Esophagus muscularis mucosa (tissue), 4 donors: Measurements from ENCODE around the gene GPBP1. TPM values are rescaled to one million over a fixed set of nuclear protein-coding genes. Genes with fewer than 3 reads are reported as not detected.

Experiments
- DNase-seq: peaks from one replicate; pipeline ENCODE4 v3.0.0-alpha.2; 2017; ENCODE audit errors: extremely low spot score
- H3K27ac ChIP-seq, 4 donors: fragments of 200-600 bp; sonication (generic); replicated peaks in 1 of 4; 1 replicate in 3 of 4; 2 replicates in 1 of 4; pipeline ENCODE4 v1.5.1; 2016 to 2019; ENCODE audit warnings: mild to moderate bottlenecking in 1 of 4
- H3K27me3 ChIP-seq, 4 donors: fragments of 200-600 bp; sonication (generic); one replicate each; pipeline versions ENCODE4 v1.5.1 to v1.6.0; 2016 to 2019
- H3K36me3 ChIP-seq, 4 donors: fragments of 200-600 bp; sonication (generic); one replicate each; pipeline ENCODE4 v1.5.1; 2016 to 2019
- H3K4me1 ChIP-seq, 4 donors: fragments of 200-600 bp; sonication (generic); one replicate each; pipeline ENCODE4 v1.5.1; 2016 to 2019
- H3K4me3 ChIP-seq, 4 donors: fragments of 200-600 bp; sonication (generic); 1 replicate in 2 of 4; 2 replicates in 2 of 4; pipeline ENCODE4 v1.5.1; 2016 to 2019; ENCODE audit warnings: mild to moderate bottlenecking in 4 of 4, moderate library complexity in 1 of 4
- H3K9me3 ChIP-seq, 4 donors: fragments of 200-600 bp; sonication (generic); 1 replicate in 3 of 4; 2 replicates in 1 of 4; pipeline ENCODE4 v1.5.1; 2016 to 2019
- EP300 ChIP-seq: sonication (generic); formaldehyde crosslinking; IDR thresholded peaks from one replicate; pipeline ENCODE4 v1.6.1; 2017; ENCODE audit warnings: antibody characterized with exemption
- POLR2A ChIP-seq: fragments of 450-650 bp; IDR thresholded peaks from one replicate; pipeline ENCODE4 v1.6.1; 2017; ENCODE audit warnings: antibody characterized with exemption, moderate library complexity, mild to moderate bottlenecking, low read depth
- POLR2AphosphoS5 ChIP-seq, 2 donors: sonication (generic); formaldehyde crosslinking; IDR thresholded peaks; one replicate each; pipeline ENCODE4 v1.6.1; 2017; ENCODE audit warnings: antibody characterized with exemption in 2 of 2
- WGBS: methylation state at CpG from one replicate; pipeline ENCODE4 v1.1.5; 2018; 5-methylcytosine and 5-hydroxymethylcytosine counted together
- intact Hi-C: fragments of 100-400 bp; cut with DNase I; formaldehyde crosslinking; loops from one replicate; pipeline ENCODE4 v1.15.1; 2023
- total RNA-seq, 4 donors: library from RNA; depleted of rRNA; stranded (reverse); fragments of >200 nt; gene quantifications; one replicate each; pipeline versions ENCODE4 v1.1.0 to v1.2.1, GENCODE V29; 2016
- TF ChIP-seq, protein P1 (sequence below), 3 experiments: fragments of 200-600 bp in 2 of 3; fragments of 450-650 bp in 1 of 3; sonication (generic) in 2 of 3; IDR thresholded peaks; one replicate each; pipeline ENCODE4 v1.5.1; 2017 to 2019; ENCODE audit warnings: antibody characterized with exemption in 3 of 3, mild to moderate bottlenecking in 2 of 3, moderate library complexity in 1 of 3

Gene GPBP1
- total RNA-seq, 4 donors from 2014 or later = 41.8 to 54.0 (median 48.6) TPM

DNA sequence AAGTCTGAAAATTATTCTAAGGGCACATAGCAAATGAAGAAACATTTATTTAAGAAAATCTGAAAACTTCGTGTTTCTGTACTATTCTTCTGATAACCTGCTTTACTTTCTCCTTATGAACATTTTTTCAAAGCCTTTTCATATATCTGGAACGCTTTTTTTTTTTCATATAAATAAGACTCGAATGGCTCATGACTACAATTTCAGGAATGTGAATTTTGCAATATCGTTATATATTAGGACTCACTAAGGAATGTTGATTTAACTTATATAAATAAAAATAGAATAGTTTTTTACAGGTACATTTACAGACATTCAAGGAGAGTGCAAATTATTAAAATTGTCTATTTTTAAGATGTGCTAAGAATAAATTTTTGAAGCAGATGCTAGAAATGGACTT lies 42.9 kb downstream of the GPBP1 start:
- WGBS = 69% methylated on average over 4 of the region's 4 CpGs
- peaks cover 7 to 31% (median 26%) of the 10 kb centered on the region in 4 donors for H3K4me1 ChIP-seq
- H3K4me3 ChIP-seq = no peak overlapping the region
- DNase-seq = no peak
- peaks cover 11 to 25% (median 18%) of the 10 kb centered on the region in 4 donors for H3K36me3 ChIP-seq
- no peak overlapping the region for H3K27ac ChIP-seq
- no peaks in the 10 kb centered on the region for H3K27me3 ChIP-seq
- intact Hi-C loops = loop anchor here (5.0 kb wide), 1 partner anchor 39 kb away; no protein-coding TSS in a partner anchor
- TF ChIP-seq, protein P1, sequence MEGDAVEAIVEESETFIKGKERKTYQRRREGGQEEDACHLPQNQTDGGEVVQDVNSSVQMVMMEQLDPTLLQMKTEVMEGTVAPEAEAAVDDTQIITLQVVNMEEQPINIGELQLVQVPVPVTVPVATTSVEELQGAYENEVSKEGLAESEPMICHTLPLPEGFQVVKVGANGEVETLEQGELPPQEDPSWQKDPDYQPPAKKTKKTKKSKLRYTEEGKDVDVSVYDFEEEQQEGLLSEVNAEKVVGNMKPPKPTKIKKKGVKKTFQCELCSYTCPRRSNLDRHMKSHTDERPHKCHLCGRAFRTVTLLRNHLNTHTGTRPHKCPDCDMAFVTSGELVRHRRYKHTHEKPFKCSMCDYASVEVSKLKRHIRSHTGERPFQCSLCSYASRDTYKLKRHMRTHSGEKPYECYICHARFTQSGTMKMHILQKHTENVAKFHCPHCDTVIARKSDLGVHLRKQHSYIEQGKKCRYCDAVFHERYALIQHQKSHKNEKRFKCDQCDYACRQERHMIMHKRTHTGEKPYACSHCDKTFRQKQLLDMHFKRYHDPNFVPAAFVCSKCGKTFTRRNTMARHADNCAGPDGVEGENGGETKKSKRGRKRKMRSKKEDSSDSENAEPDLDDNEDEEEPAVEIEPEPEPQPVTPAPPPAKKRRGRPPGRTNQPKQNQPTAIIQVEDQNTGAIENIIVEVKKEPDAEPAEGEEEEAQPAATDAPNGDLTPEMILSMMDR (IDR thresholded peaks at IDR 0.05) = no peak
- no peak for TF ChIP-seq EP300
- TF ChIP-seq POLR2A = no peak
- no peak for TF ChIP-seq POLR2AphosphoS5 (IDR thresholded peaks at IDR 0.05)
- no peaks in the 10 kb centered on the region for H3K9me3 ChIP-seq

DNA sequence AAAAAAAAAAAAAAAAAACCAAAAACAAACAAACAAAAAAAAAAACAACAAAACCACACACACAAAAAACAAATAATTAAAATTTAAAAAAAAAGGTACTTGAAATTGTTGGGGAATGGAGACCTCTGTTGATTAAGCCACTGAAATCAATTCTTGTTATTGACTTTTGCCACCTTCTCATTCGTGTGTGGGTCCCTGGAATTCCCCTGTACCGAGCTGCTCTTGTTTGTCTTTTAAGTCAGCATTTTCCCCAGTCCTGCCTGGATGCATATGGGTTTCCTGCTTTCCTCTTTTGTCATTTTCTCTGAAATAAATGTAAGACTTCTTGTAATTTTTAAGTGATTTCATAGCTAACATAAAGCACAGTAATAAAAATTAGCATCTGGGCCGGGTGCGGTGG lies 45.5 kb downstream of the GPBP1 start:
- TF ChIP-seq POLR2A = no peak
- no peak for TF ChIP-seq POLR2AphosphoS5 (IDR thresholded peaks at IDR 0.05)
- TF ChIP-seq, protein P1 (IDR thresholded peaks at IDR 0.05) = no peak
- TF ChIP-seq EP300 = no peak
- WGBS = 80% methylated on average over 4 of the region's 4 CpGs
- intact Hi-C loops = loop anchor here (2.0 to 5.0 kb wide), 2 partner anchors 42 to 267 kb away; partner anchors contain the start of gene MIER3
- Histone ChIP-seq H3K27ac (no peak overlapping the region), H3K27me3 (no peaks in the 10 kb centered on the region), H3K4me3 (no peak overlapping the region), H3K9me3 (no peaks in the 10 kb centered on the region), H3K36me3 (peaks cover 5 to 23% (median 16%) of the 10 kb centered on the region in 4 donors), H3K4me1 (peaks cover 7 to 28% (median 25%) of the 10 kb centered on the region in 4 donors)
- no peak for DNase-seq

DNA sequence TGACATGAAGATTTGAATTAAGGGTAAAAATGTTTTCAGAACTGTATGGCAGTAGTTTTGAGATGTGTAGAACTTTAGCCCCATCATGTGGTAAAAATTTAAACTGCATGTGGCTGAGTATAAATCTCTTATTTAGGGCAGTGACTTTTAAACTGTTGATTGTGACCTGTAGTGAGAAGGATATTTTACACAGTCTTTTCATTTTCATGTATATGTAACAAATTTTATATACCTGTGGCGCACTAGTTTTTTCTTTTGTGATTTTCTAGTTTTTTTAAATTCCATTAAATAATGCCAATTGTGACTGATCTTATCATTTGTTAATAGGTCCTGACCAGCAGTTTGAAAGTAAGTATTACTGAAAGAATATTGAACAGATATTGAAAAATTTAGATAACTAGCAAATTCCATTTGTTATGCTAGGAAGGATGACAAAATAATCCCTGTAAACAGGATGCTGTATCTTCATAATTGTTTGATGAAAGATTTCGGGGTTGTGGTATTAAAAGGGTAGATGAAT lies 47.2 kb downstream of the GPBP1 start:
- Histone ChIP-seq H3K4me1 (peaks cover 1 to 24% (median 20%) of the 10 kb centered on the region in 4 donors), H3K9me3 (no peaks in the 10 kb centered on the region), H3K27me3 (no peaks in the 10 kb centered on the region), H3K36me3 (peaks cover 0 to 8% (median 2%) of the 10 kb centered on the region in 4 donors), H3K27ac (no peak overlapping the region), H3K4me3 (no peak overlapping the region)
- 78% methylated on average over 2 of the region's 2 CpGs for WGBS
- DNase-seq = no peak
- intact Hi-C loops = loop anchor here (5.0 kb wide), 1 partner anchor 319 kb away; no protein-coding TSS in a partner anchor
- TF ChIP-seq, protein P1 (IDR thresholded peaks at IDR 0.05) = peak; percentile 89 to 95 (median 92)
- TF ChIP-seq EP300 (no peak), POLR2A (no peak)

DNA sequence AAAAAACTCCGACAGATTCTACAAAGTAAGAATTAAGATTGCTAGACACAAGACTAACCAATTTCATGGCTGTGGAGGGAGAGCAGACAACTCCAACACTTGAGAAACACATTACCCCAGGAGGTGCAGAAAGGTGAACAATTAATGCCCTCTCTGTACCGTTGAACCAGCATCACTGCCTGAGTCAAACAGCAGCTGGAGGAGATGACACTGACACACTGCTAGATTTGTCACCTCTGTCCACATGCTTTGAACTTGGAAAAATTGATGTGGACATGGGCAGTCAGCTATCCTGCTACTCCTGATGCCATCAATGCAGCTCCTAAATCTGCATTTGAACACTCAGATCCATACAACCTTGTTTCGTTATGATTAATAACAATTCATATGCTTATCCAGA lies 51.7 kb downstream of the GPBP1 start:
- WGBS = 75% methylated on average over 3 of the region's 3 CpGs
- H3K27me3 ChIP-seq = no peaks in the 10 kb centered on the region
- TF ChIP-seq EP300 = no peak
- no peak for TF ChIP-seq POLR2AphosphoS5 (IDR thresholded peaks at IDR 0.05)
- TF ChIP-seq, protein P1 (IDR thresholded peaks at IDR 0.05) = no peak
- no peak for TF ChIP-seq POLR2A
- intact Hi-C loops = no loop called here
- no peak overlapping the region for H3K27ac ChIP-seq
- peaks cover 0 to 9% (median 4%) of the 10 kb centered on the region in 4 donors for H3K36me3 ChIP-seq
- H3K9me3 ChIP-seq = no peaks in the 10 kb centered on the region
- H3K4me3 ChIP-seq = no peak overlapping the region
- no peak for DNase-seq
- H3K4me1 ChIP-seq = peaks cover 0 to 18% (median 10%) of the 10 kb centered on the region in 4 donors

DNA sequence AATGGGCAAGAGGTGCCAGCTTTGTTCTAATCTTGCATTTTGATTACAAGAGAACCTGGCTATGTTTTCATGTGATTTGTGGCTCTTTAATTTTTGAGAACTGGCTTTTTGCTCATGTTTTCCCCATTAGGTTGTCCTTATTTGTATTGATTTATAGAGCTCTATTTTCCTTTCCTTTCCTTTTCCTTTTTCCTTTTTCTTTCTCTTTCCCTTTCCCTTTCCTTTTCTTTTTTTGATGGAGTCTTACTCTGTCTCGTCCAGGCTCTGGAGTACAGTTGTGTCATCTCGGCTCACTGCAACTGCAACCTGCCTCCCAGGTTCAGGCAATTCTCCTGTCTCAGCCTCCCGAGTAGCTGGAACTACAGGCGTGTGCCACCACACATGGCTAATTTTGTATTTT lies 55.5 kb downstream of the GPBP1 start:
- no peak for DNase-seq
- no peaks in the 10 kb centered on the region for H3K9me3 ChIP-seq
- TF ChIP-seq POLR2AphosphoS5 (IDR thresholded peaks at IDR 0.05) (no peak), EP300 (no peak), POLR2A (no peak)
- TF ChIP-seq, protein P1 (IDR thresholded peaks at IDR 0.05) = no peak
- no peaks in the 10 kb centered on the region for H3K27me3 ChIP-seq
- 96% methylated on average over 4 of the region's 4 CpGs for WGBS
- peaks cover 0 to 24% (median 17%) of the 10 kb centered on the region in 4 donors for H3K4me1 ChIP-seq
- no peak overlapping the region for H3K4me3 ChIP-seq
- intact Hi-C loops = no loop called here
- peaks cover 12 to 28% (median 21%) of the 10 kb centered on the region in 4 donors for H3K36me3 ChIP-seq
- H3K27ac ChIP-seq = no peak overlapping the region
